GM23248 (cell line): ENCODE data around the gene GALNT4.

Experiments used
- EZH2 ChIP-seq: fragments of 200-600 bp; sonication (generic); IDR thresholded peaks from 2 replicates; pipeline ENCODE4 v1.6.1; 2018; ENCODE audit warnings: antibody characterized with exemption, mild to moderate bottlenecking; ENCODE audit not compliant: insufficient read depth, poor library complexity, severe bottlenecking
- EZH2phosphoT487 ChIP-seq: fragments of 200-600 bp; sonication (generic); IDR thresholded peaks from 2 replicates; pipeline ENCODE4 v1.6.1; 2018; ENCODE audit warnings: antibody characterized with exemption, moderate library complexity, mild to moderate bottlenecking, low read depth; ENCODE audit not compliant: insufficient read depth

GRCh38 chr12:89513544-89513943 lies 11.1 kb downstream of the GALNT4 start:
- TF ChIP-seq EZH2 (no peak), EZH2phosphoT487 (no peak)
